Measurements from ENCODE around the gene EPN3.

The EPN3 gene

GRCh38 chr17:50532452-50533024 lies at the start of gene EPN3:
TSS of gene EPN3 (plus strand) at chr17:50532735. CDS start at chr17:50536557, 3,822 bp downstream.
- no peak for DNase-seq

DNA sequence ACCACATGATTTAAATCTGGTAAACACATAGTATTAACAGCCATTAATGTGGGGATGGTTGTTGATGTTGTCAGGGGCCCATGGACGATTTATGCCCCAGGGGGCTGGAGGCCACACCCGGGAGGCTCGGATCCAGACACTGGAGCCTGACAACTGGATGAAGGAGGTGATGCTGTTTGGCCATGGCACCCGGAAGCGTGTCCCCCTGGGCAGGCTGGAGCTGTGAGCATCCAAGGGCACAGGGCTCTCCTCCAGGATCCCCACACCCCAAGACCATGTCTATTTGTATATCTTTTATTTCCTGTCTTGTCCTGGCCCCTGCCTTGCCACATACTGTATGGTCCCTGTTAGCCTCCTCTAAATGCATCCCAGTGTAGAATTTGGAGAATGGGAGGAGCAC lies 49.3 kb upstream of the EPN3 start:
- DNase-seq: no peak

DNA sequence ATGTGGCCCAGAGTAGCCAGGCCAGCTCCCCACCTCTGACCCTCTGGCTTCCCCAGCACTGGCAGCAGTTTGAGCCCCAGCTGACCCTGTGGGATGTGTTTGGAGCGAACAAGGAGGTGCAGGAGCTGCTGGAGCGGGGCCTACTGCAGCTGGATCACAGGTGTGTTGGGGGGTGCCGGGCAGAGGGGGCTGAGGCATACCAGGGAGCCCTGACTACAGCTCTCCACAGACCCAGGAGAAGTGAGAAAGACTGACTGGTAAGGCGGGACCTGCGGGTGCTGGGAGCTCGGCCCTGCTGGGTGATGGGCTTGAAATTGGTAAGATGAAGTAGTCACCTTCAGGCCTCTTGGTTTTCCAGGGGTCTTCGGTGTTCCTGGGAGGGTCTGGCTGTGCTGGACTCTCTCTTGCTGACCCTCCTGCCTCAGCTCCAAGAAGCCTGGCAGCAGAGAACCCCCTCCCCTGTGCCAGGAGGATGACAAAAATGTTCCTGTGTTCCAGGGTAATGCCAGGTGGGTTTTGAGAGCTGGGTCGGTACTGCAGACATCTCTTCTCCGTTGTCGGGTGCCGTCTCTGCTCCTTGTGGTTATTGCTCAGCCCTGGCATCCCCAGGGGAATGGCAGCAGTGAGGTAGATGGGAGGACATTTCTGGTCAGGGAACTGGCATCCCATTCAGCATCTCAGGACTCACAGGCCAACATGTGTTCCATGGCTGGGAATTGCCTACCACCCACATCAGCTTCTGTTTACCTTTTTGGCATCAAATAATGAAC lies 48.0 kb upstream of the EPN3 start:
- DNase-seq: no peak

- no peak for DNase-seq
Observed at GRCh38 chr17:50487213-50488096, 45.1 kb upstream of the EPN3 start.

- no peak for DNase-seq
Observed at GRCh38 chr17:50488880-50489279, 43.7 kb upstream of the EPN3 start.

DNA sequence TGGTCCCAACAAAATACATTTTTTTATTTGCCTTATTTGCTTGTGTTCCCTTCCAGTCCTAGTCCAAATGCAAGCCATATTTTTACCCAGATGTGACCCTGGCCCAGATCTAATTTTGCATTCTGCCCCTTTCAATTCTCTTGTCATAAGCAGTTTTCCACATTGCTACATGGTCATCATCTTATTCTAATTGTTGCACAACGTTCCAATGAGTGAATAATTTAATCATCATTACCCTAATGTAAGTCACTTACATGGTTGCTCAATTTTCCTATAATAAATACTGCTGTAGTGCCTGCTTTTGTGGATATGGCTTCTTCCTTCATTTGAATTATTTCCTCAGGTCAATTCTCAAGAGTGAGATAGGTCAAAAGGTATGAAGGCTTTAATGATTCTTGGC lies 41.0 kb upstream of the EPN3 start:
- no peak for DNase-seq

- no peak for DNase-seq
Observed at GRCh38 chr17:50492214-50492613, 40.3 kb upstream of the EPN3 start.

GRCh38 chr17:50493744-50494143 lies 38.8 kb upstream of the EPN3 start:
- DNase-seq: no peak

GRCh38 chr17:50495217-50495823 lies 37.2 kb upstream of the EPN3 start:
- DNase-seq: no peak

DNA sequence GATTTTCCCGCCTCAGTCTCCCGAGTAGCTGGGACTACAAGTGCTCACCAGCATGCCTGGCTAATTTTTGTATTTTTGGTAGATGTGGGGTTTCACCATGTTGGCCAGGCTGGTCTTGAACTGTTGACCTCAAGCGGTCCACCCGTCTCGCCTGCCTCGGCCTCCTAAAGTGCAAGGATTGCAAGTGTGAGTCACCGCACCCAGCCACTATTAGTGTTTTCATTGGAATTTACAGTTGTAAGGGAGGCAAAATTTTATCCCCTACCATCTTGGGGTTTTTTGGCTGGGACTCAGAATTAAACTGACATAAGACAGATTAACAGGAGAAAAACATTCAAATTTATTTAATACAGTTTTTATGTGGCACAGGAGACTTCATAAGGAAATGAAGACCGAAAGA lies 36.6 kb upstream of the EPN3 start:
- DNase-seq: no peak

DNA sequence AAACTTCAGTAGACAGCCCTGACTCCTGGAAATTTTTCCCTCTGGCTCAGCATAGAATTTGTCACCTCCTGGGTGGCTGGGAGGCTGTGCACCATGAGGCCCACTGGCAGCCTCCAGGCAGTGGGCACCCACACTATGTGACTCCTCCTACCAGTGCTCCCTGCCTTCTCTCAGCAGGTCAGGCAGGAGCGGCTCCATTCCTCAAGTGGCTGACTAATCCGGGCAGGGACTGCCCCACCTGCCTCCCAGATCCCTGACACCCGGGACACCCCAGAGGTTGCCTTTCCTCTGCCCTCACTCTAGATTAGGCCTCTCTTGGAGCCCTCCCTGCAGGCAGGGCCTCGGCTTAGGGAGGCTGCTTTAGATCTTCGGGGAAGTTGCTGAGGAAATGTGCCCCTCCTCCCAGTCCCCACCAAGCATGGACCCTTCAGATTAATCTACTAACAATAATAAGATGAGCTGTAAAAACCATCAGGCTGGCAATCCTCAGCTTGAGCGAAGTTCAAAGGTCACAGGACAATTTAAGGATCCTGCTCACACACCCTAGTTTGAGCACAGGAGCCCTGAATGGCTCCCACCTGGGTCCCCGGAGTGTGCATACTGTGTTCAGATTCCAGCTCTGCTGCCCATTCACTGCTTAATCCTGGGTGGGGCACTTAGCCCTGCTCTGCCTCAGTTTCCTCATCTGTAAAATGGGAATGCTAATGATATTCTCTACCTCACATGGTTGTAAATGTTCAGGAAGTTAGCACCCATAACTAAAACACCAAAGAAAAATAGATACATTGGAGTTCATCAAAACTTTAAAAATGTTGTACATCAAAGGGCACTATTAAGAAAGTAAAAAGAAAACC lies 34.3 kb upstream of the EPN3 start:
- DNase-seq: no peak

DNA sequence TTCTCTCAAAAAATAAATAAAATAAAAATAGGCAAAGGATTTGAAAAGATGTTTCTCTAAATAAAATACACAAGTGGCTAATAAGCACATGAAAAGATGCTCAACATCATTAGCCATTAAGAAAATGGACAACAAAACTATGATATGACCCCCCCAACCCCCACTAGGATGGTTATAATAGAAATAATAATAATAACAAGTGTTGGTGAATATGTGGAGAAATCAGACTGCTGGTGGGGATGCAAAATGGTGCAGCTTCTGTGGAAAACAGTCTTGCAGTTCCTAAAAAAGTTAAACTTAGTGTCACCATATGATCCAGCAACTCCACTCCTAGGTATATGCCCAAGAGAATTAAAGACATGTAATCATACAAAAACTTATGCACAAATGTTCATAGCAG lies 33.3 kb upstream of the EPN3 start:
- DNase-seq: no peak

DNA sequence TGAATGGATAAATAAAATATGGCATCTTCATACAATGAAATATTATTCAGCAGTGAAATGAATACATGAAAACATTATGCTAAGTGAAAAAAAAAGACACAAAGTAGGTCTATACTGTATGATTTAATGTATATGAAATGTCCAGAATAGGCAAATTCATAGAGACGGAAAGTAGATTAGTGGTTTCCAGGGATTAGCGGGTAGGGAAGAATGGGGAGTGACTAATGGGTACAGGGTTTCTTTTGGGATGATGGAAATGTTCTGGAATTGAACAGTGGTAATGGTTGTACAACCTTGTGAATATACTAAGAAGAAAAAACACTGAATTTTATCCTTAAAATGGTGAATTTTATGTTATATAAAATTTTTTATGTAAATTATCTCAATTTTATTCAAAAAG lies 32.8 kb upstream of the EPN3 start:
- DNase-seq: no peak

GRCh38 chr17:50501054-50501453 lies 31.5 kb upstream of the EPN3 start:
- DNase-seq: peak; percentile 42

GRCh38 chr17:50502301-50502990 lies 30.1 kb upstream of the EPN3 start:
- DNase-seq: no peak

- DNase-seq: no peak
Observed at GRCh38 chr17:50505591-50506130, 26.9 kb upstream of the EPN3 start.

GRCh38 chr17:50506298-50506697 lies 26.2 kb upstream of the EPN3 start:
- DNase-seq: no peak

- peak; percentile 80 for DNase-seq
Observed at GRCh38 chr17:50507871-50508572, 24.5 kb upstream of the EPN3 start, which contains the start of gene MYCBPAP. TSS of gene MYCBPAP (plus strand) at chr17:50508439. CDS start at chr17:50508675, 236 bp downstream.

DNA sequence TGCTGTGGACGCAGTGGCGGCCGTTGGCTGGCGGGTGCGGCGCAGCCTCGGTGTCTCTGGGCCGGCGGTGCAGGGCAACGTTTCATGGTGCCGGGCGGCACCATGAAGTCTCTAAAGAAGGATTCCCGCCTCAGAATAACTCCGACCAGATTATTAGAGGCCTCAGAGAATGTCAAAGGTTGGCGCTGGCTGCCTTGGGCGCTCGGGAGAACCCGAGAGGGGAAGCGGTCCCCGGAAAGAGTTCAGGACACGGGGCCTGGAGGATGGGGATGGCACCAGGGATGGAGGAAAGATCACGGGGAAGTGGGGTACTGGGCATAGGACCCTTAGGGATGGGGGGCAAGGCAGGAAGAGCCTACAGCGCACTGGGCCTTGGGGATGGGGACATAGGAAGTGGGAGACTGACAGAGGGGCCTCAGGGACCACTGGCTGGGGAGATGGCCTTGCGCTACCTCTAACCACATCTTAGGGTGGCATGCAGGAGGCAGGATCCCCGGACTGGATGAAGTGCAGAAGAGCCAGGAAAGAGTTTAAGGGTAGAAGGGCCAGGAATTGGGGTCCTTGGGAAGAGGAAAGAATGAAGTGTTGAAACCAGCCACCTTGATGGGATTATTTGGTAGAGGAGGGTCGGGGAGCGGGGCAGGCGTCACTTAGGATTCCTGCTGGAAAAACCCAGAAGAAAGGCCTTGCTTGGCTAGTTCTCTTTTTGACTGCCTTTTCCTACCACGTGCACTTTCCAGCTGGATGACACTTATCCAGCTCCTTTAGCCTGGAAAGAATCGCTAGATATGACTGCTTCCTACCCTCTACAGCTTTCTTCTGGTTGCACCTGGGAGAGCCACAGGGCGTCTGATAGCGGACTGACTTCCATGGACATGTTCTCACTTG lies 23.7 kb upstream of the EPN3 start:
- DNase-seq: no peak

DNA sequence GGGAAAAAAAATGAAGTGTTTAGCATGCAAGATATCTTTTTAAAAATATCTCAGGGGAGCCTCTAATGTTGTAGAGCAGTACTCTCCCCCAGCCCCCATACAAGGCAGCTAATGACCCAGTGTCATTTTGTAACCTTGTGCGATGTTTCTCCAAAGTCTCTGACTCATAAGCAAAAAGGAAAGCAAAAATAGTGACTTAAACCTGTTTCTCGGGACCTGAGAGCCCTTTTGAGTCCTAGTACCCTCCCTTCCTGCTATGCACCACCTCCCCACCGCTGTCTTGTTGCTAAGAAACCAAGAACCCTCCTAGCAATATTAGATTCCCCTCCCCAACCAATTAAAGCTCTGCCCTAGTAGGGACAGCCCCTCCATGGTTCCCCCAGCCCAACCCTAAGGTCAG lies 21.5 kb upstream of the EPN3 start:
- peak; percentile 65 for DNase-seq
